Astrocyte (in vitro differentiated cells and primary cell): ENCODE results near the gene KCNH6. TPM values are rescaled to one million over a fixed set of nuclear protein-coding genes. Genes with fewer than 3 reads are reported as not detected.

ENCODE experiments used
- DNase-seq: peaks from one replicate; pipeline ENCODE4 v3.0.0-alpha.2; 2010; ENCODE audit warnings: low read depth
- FAIRE-seq: peaks from 2 replicates; lab custom pipeline; 2011; peaks lifted over from hg19 to GRCh38; lab: Jason Lieb, UNC
- H2AFZ ChIP-seq: 2 replicates; pipeline ENCODE4 v1.6.0; 2012; ENCODE audit warnings: low read depth, low read length, inconsistent platforms
- H3K27ac ChIP-seq: 2 replicates; pipeline ENCODE4 v1.5.1; 2011; ENCODE audit warnings: low read depth, low read length, inconsistent platforms
- H3K27me3 ChIP-seq: 2 replicates; pipeline ENCODE4 v1.6.0; 2011; ENCODE audit warnings: low read length, inconsistent platforms; ENCODE audit not compliant: insufficient read depth
- H3K36me3 ChIP-seq: 2 replicates; pipeline ENCODE4 v1.5.1; 2011; ENCODE audit warnings: low read length, inconsistent platforms; ENCODE audit not compliant: insufficient read depth
- H3K4me1 ChIP-seq: 2 replicates; pipeline ENCODE4 v1.5.1; 2011; ENCODE audit warnings: low read length, inconsistent platforms; ENCODE audit not compliant: insufficient read depth
- H3K4me2 ChIP-seq: 2 replicates; pipeline ENCODE4 v1.6.0; 2012; ENCODE audit warnings: low read length, inconsistent platforms
- H3K4me3 ChIP-seq: 2 replicates; pipeline ENCODE4 v1.5.1; 2011; ENCODE audit warnings: low read depth, mild to moderate bottlenecking, low read length, inconsistent platforms; ENCODE audit not compliant: insufficient read depth
- H3K79me2 ChIP-seq: 2 replicates; pipeline ENCODE4 v1.6.0; 2012; ENCODE audit warnings: mild to moderate bottlenecking, low read length, inconsistent platforms; ENCODE audit not compliant: insufficient read depth
- H3K9ac ChIP-seq: 2 replicates; pipeline ENCODE4 v1.6.0; 2012; ENCODE audit warnings: mild to moderate bottlenecking, low read length, inconsistent platforms
- H3K9me3 ChIP-seq: 2 replicates; pipeline ENCODE4 v1.5.1; 2012; ENCODE audit warnings: low read depth, mild to moderate bottlenecking, low read length, inconsistent platforms; ENCODE audit not compliant: insufficient read depth
- H4K20me1 ChIP-seq: 2 replicates; pipeline ENCODE4 v1.6.0; 2012; ENCODE audit warnings: low read length, inconsistent platforms; ENCODE audit not compliant: insufficient read depth
- H3K27ac Mint-ChIP-seq: one replicate; pipeline ENCODE4 v1.8.0; 2021; ENCODE audit warnings: mild to moderate bottlenecking, mixed read lengths; ENCODE audit not compliant: unreplicated experiment
- H3K27me3 Mint-ChIP-seq: one replicate; pipeline ENCODE4 v1.8.0; 2021; ENCODE audit warnings: low read depth, mixed read lengths; ENCODE audit not compliant: unreplicated experiment
- H3K36me3 Mint-ChIP-seq: one replicate; pipeline ENCODE4 v1.8.0; 2021; ENCODE audit warnings: low read depth, mixed read lengths; ENCODE audit not compliant: unreplicated experiment
- H3K4me1 Mint-ChIP-seq: one replicate; pipeline ENCODE4 v1.8.0; 2021; ENCODE audit warnings: low read depth, mixed read lengths; ENCODE audit not compliant: unreplicated experiment
- H3K4me3 Mint-ChIP-seq: one replicate; pipeline ENCODE4 v1.8.0; 2021; ENCODE audit warnings: mild to moderate bottlenecking, moderate library complexity, mixed read lengths; ENCODE audit not compliant: unreplicated experiment
- H3K9me3 Mint-ChIP-seq: one replicate; pipeline ENCODE4 v1.8.0; 2021; ENCODE audit warnings: mild to moderate bottlenecking, mixed read lengths; ENCODE audit not compliant: unreplicated experiment
- CTCF ChIP-seq: IDR thresholded peaks from 2 replicates; pipeline ENCODE4 v1.5.1; 2011; ENCODE audit warnings: low read depth, mild to moderate bottlenecking, inconsistent platforms, low read length, moderate library complexity; ENCODE audit not compliant: insufficient read depth
- EZH2 ChIP-seq: IDR thresholded peaks from 2 replicates; pipeline ENCODE4 v1.6.1; 2012; ENCODE audit warnings: mild to moderate bottlenecking, low read length, inconsistent platforms; ENCODE audit not compliant: insufficient read depth
- total RNA-seq: library from RNA; stranded (reverse); gene quantifications from 2 replicates; pipeline ENCODE4 v1.2.1, GENCODE V29; 2021

KCNH6 gene
- total RNA-seq, 1 donor from 2014 or later: not detected

GRCh38 chr17:63514477-63514876 lies 8.7 kb upstream of the KCNH6 start:
- peaks cover 3% of the 10 kb centered on the region for H3K9me3 Mint-ChIP-seq
- H3K27me3 Mint-ChIP-seq: peaks cover 37% of the 10 kb centered on the region

GRCh38 chr17:63514974-63515373 lies 8.2 kb upstream of the KCNH6 start:
- Histone ChIP-seq H3K27me3 (peaks cover 7% of the 10 kb centered on the region), H3K79me2 (no peaks in the 10 kb centered on the region), H4K20me1 (no peaks in the 10 kb centered on the region), H3K27ac (no peak overlapping the region), H3K9me3 (no peaks in the 10 kb centered on the region), H2AFZ (no peak overlapping the region), H3K9ac (no peak overlapping the region), H3K36me3 (no peaks in the 10 kb centered on the region), H3K4me1 (peaks cover 7% of the 10 kb centered on the region), H3K4me3 (no peak overlapping the region), H3K4me2 (no peak overlapping the region)
- FAIRE-seq: no peak
- Mint-ChIP-seq H3K27me3 (peaks cover 36% of the 10 kb centered on the region), H3K27ac (no peak overlapping the region), H3K4me3 (no peak overlapping the region), H3K36me3 (peaks cover 3% of the 10 kb centered on the region), H3K9me3 (peaks cover 1% of the 10 kb centered on the region), H3K4me1 (peaks cover 12% of the 10 kb centered on the region)
- no peak for TF ChIP-seq CTCF
- no peak for TF ChIP-seq EZH2
- DNase-seq: no peak

More at GRCh38 chr17:63514477-63514876, 8.7 kb upstream of the KCNH6 start:
- Histone ChIP-seq H3K36me3 (no peaks in the 10 kb centered on the region), H3K4me3 (no peak overlapping the region), H3K9me3 (no peaks in the 10 kb centered on the region), H3K4me1 (peaks cover 7% of the 10 kb centered on the region), H4K20me1 (no peaks in the 10 kb centered on the region), H3K79me2 (no peaks in the 10 kb centered on the region), H3K4me2 (no peak overlapping the region), H3K27me3 (peaks cover 7% of the 10 kb centered on the region), H3K27ac (no peak overlapping the region), H3K9ac (no peak overlapping the region), H2AFZ (no peak overlapping the region)
- Mint-ChIP-seq H3K36me3 (peaks cover 3% of the 10 kb centered on the region), H3K4me3 (no peak overlapping the region), H3K4me1 (peaks cover 12% of the 10 kb centered on the region), H3K27ac (no peak overlapping the region)
- TF ChIP-seq CTCF: no peak
- TF ChIP-seq EZH2: no peak
- DNase-seq (no peak), FAIRE-seq (no peak)

GRCh38 chr17:63515426-63515825 lies 7.7 kb upstream of the KCNH6 start:
- Mint-ChIP-seq H3K27ac (peak overlapping the region; percentile 0), H3K9me3 (peaks cover 1% of the 10 kb centered on the region), H3K4me1 (peaks cover 12% of the 10 kb centered on the region), H3K4me3 (no peak overlapping the region), H3K36me3 (peaks cover 3% of the 10 kb centered on the region), H3K27me3 (peaks cover 35% of the 10 kb centered on the region)
- no peaks in the 10 kb centered on the region for H3K36me3 ChIP-seq
- H3K4me3 ChIP-seq: no peak overlapping the region
- peaks cover 7% of the 10 kb centered on the region for H3K27me3 ChIP-seq
- TF ChIP-seq EZH2 (no peak), CTCF (no peak)
- H3K27ac ChIP-seq: no peak overlapping the region
- FAIRE-seq (no peak), DNase-seq (no peak)
- H3K4me1 ChIP-seq: peaks cover 7% of the 10 kb centered on the region
- H3K9ac ChIP-seq: no peak overlapping the region
- no peaks in the 10 kb centered on the region for H3K79me2 ChIP-seq
- no peak overlapping the region for H3K4me2 ChIP-seq
- H3K9me3 ChIP-seq: no peaks in the 10 kb centered on the region
- no peaks in the 10 kb centered on the region for H4K20me1 ChIP-seq
- no peak overlapping the region for H2AFZ ChIP-seq
